MM.1S (cell line): ENCODE measurements around the gene TTC7B.
"Not testable (repeated sequence)": the region's sequence is repeated elsewhere in the genome, so short reads cannot be mapped to it uniquely, and the experiment has no call there.

ENCODE experiments used
- DNase-seq: peaks from one replicate; pipeline ENCODE4 v3.0.0-alpha.2; 2015
- H2AFZ ChIP-seq: fragments of 300-600 bp; sonication (generic); 2 replicates; pipeline ENCODE4 v1.6.0; 2016; ENCODE audit warnings: antibody characterized with exemption, low read length
- H3F3A ChIP-seq: fragments of 300-600 bp; sonication (generic); 2 replicates; pipeline ENCODE4 v1.6.1; 2016; ENCODE audit warnings: mild to moderate bottlenecking, antibody characterized with exemption, low read length, moderate library complexity, mixed read lengths; ENCODE audit not compliant: insufficient read depth
- H3K27ac ChIP-seq: fragments of 300-600 bp; sonication (generic); 2 replicates; pipeline ENCODE4 v1.5.1; 2016; ENCODE audit warnings: mild to moderate bottlenecking, low read length
- H3K27me3 ChIP-seq: fragments of 300-600 bp; sonication (generic); replicated peaks from 2 replicates; pipeline ENCODE4 v1.6.0; 2016; ENCODE audit warnings: low read length; ENCODE audit not compliant: insufficient read depth
- H3K36me3 ChIP-seq: fragments of 300-600 bp; sonication (generic); replicated peaks from 2 replicates; pipeline ENCODE4 v1.6.1; 2016; ENCODE audit warnings: mild to moderate bottlenecking, low read length, mixed read lengths; ENCODE audit not compliant: insufficient read depth
- H3K4me1 ChIP-seq: fragments of 300-600 bp; sonication (generic); 2 replicates; pipeline ENCODE4 v1.6.1; 2016; ENCODE audit warnings: low read length, mixed read lengths
- H3K4me2 ChIP-seq: fragments of 300-600 bp; sonication (generic); 2 replicates; pipeline ENCODE4 v1.6.0; 2016; ENCODE audit warnings: low read depth, low read length
- H3K4me3 ChIP-seq: fragments of 300-600 bp; sonication (generic); 2 replicates; pipeline ENCODE4 v1.5.1; 2016; ENCODE audit warnings: low read length, mixed read lengths
- H3K79me2 ChIP-seq: fragments of 300-600 bp; sonication (generic); 2 replicates; pipeline ENCODE4 v1.6.1; 2016; ENCODE audit warnings: mixed run types, low read length, mixed read lengths
- H3K9ac ChIP-seq: fragments of 300-600 bp; sonication (generic); 2 replicates; pipeline ENCODE4 v1.6.1; 2016; ENCODE audit warnings: low read length, mixed read lengths
- H3K9me2 ChIP-seq: fragments of 300-600 bp; sonication (generic); replicated peaks from 2 replicates; pipeline ENCODE4 v1.6.1; 2016; ENCODE audit warnings: mild to moderate bottlenecking, low read length, mixed read lengths; ENCODE audit not compliant: insufficient read depth
- H3K9me3 ChIP-seq: fragments of 300-600 bp; sonication (generic); replicated peaks from 2 replicates; pipeline ENCODE4 v1.6.1; 2016; ENCODE audit warnings: mild to moderate bottlenecking, low read length, mixed read lengths; ENCODE audit not compliant: insufficient read depth
- H4K20me1 ChIP-seq: fragments of 300-600 bp; sonication (generic); 2 replicates; pipeline ENCODE4 v1.6.1; 2016; ENCODE audit warnings: mild to moderate bottlenecking, low read length, moderate library complexity, mixed read lengths; ENCODE audit not compliant: insufficient read depth
- EZH2 ChIP-seq: fragments of 300-600 bp; sonication (generic); optimal IDR thresholded peaks from 2 replicates; pipeline ENCODE3; 2017; ENCODE audit warnings: low read depth, mild to moderate bottlenecking, antibody characterized with exemption, low read length, mixed read lengths
- EZH2phosphoT487 ChIP-seq: fragments of 300-600 bp; sonication (generic); IDR thresholded peaks from 2 replicates; pipeline ENCODE4 v1.6.1; 2018; ENCODE audit warnings: antibody characterized with exemption, low read length
- TF ChIP-seq, protein P1 (sequence below): fragments of 300-600 bp; sonication (generic); IDR thresholded peaks from 2 replicates; pipeline ENCODE4 v1.5.1; 2016; ENCODE audit warnings: antibody characterized with exemption, low read length, mixed read lengths

TTC7B gene

DNA sequence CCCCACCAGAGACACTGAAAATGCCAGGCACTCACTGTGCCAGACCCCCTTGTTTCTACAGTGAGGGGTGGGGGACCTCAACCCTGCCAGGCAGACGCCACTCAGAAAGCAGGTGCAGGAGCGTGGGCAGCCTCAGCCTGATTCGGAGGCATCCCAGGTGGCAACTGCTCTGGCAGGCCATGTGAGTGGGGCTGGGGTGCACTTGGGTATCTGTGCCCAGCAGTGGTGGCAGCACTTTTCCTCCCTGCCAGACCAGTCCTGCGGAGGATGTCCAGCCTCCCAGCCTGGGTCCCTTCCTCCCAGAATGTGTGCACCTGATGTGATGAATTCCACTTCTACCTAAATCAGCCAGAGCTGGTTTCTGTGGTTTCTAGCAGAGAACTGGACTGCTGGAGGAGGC, 13.4 kb upstream of the TTC7B start:
- no peak for TF ChIP-seq EZH2phosphoT487
- no peak for TF ChIP-seq EZH2
- TF ChIP-seq, protein P1, sequence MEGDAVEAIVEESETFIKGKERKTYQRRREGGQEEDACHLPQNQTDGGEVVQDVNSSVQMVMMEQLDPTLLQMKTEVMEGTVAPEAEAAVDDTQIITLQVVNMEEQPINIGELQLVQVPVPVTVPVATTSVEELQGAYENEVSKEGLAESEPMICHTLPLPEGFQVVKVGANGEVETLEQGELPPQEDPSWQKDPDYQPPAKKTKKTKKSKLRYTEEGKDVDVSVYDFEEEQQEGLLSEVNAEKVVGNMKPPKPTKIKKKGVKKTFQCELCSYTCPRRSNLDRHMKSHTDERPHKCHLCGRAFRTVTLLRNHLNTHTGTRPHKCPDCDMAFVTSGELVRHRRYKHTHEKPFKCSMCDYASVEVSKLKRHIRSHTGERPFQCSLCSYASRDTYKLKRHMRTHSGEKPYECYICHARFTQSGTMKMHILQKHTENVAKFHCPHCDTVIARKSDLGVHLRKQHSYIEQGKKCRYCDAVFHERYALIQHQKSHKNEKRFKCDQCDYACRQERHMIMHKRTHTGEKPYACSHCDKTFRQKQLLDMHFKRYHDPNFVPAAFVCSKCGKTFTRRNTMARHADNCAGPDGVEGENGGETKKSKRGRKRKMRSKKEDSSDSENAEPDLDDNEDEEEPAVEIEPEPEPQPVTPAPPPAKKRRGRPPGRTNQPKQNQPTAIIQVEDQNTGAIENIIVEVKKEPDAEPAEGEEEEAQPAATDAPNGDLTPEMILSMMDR = no peak
- Histone ChIP-seq H3K9me3 (no peaks in the 10 kb centered on the region), H3K4me2 (peak overlapping the region; percentile 95; the same call in 1 of the 2 replicates), H3K36me3 (no peaks in the 10 kb centered on the region), H3F3A (peaks cover 17% of the 10 kb centered on the region), H3K27ac (peak overlapping the region; percentile 100), H3K4me1 (peaks cover 15% of the 10 kb centered on the region), H4K20me1 (no peaks in the 10 kb centered on the region), H3K4me3 (no peak overlapping the region), H3K9ac (peak overlapping the region; percentile 53; the same call in 1 of the 2 replicates), H3K27me3 (no peaks in the 10 kb centered on the region), H3K79me2 (no peaks in the 10 kb centered on the region), H2AFZ (no peak overlapping the region), H3K9me2 (no peaks in the 10 kb centered on the region)
- peak; percentile 8 for DNase-seq

DNA sequence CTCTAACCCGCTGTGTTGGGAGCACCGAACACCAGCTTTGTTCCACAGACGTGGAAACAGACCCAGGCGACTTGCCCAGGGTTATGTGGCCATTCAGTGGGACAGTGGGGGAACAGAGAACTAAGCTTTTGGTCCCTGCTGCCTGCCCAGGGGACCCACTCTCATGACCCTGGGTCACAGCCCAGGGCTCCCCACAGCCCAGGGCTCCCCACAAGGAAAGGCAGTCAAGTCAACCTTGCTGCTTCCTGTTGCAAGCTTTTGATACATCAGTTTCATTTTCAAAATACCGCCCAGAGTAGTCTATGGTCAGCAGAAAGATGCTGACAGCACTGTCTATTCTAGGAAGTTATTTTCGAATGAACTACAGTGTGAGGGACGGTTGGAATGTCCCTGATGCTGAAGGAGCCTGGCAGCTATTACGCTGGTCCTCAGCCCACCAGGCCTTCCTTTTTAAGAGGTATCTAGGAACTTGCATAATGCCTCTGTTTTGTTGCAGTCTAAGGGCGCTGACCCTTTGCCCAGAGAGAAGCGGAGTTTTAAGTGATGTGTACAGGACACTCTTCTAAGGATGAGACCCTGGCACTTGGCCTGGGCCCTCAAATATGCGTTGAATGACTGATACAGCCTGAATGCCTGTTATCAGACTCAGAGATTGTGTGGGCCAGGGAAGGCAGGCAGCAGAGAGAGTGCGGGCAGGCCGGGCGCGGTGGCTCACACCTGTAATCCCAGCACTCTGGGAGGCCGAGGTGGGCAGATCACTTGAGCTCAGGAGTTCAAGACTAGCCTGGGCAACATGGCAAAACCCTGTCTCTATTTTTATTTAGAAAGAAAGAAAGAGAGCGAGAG, 12.6 kb upstream of the TTC7B start:
- Histone ChIP-seq H4K20me1 (no peaks in the 10 kb centered on the region), H3K4me1 (peaks cover 15% of the 10 kb centered on the region), H3K4me3 (peak overlapping the region; percentile 53), H3K79me2 (no peaks in the 10 kb centered on the region), H3K9me2 (no peaks in the 10 kb centered on the region), H3K9me3 (no peaks in the 10 kb centered on the region), H3K9ac (peak overlapping the region; percentile 92), H3K36me3 (no peaks in the 10 kb centered on the region), H3K27me3 (no peaks in the 10 kb centered on the region), H3K27ac (peak overlapping the region; percentile 100), H2AFZ (0 out of 2 replicates have a peak overlapping the region, but pooled peaks have one; percentile 5), H3K4me2 (peak overlapping the region; percentile 95), H3F3A (peaks cover 17% of the 10 kb centered on the region)
- DNase-seq = peak; percentile 91
- TF ChIP-seq, protein P1 = no peak
- no peak for TF ChIP-seq EZH2phosphoT487
- TF ChIP-seq EZH2 = no peak

DNA sequence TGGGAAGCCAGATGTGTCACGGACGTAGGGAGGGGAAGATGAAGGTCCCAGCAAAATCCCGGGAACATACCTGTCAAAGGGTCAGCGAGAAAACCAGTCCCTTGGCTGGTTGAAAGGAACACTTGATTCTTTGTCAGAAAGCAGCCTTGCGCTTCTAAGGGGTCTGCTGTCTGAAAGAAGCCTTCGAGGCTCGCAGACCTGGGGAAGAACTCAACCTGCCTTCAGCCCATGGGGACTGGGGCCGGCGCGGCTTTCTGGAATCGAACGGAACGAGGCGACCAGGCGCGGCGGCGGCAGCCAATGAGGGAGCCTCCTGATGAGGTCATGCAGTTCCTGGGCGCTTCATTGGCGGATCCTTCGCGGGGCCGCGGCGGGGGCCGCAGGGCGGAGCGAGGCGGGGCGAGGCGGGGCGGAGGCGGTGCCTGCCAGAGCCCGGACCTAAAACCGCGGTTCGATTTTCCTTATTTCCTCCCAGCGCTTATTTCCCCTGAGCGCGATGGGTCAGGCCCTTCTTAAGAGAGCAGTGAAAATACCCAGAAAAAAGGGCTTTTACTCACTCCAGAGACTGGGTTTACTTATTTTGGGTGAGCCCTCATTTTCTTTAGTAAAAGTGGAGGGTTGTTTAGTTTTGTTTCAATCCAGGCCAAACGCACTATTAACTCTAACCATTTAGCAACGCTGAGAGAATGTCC, 11.8 kb upstream of the TTC7B start:
- H3K27ac ChIP-seq = peak overlapping the region; percentile 100
- TF ChIP-seq EZH2phosphoT487 (no peak), EZH2 (no peak)
- TF ChIP-seq, protein P1 = no peak

DNA sequence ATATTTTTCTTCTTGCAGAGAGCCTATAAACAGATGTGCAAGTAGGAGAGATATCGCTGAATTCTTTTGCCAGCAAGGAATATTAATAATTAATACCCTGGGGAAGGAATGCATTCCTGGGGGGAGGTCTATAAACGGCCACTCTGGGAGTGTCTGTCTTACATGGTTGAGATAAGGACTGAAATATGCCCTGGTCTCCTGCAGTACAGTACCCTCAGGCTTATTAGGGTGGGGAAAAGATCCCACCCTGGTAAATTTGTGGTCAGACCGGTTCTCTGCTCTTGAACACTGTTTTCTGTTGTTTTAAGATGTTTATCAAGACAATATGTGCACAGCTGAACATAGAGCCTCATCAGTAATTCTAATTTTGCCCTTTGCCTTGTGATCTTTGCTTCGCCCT, 7.3 kb upstream of the TTC7B start:
- H3K27me3 ChIP-seq, H3K4me2 ChIP-seq, H3F3A ChIP-seq, H3K4me3 ChIP-seq, H4K20me1 ChIP-seq, H3K9me2 ChIP-seq, H2AFZ ChIP-seq, H3K9me3 ChIP-seq, DNase-seq, H3K27ac ChIP-seq, H3K79me2 ChIP-seq, H3K9ac ChIP-seq, H3K36me3 ChIP-seq: not testable (repeated sequence)
- H3K4me1 ChIP-seq = peaks cover 15% of the 10 kb centered on the region

More for the DNA sequence above, 11.8 kb upstream of the TTC7B start:
- no peaks in the 10 kb centered on the region for H3K9me3 ChIP-seq
- no peaks in the 10 kb centered on the region for H4K20me1 ChIP-seq
- H3K79me2 ChIP-seq = no peaks in the 10 kb centered on the region
- peaks cover 17% of the 10 kb centered on the region for H3F3A ChIP-seq
- H3K36me3 ChIP-seq = no peaks in the 10 kb centered on the region
- no peaks in the 10 kb centered on the region for H3K9me2 ChIP-seq
- no peaks in the 10 kb centered on the region for H3K27me3 ChIP-seq
- H2AFZ ChIP-seq = peak overlapping the region; percentile 53; the same call in 1 of the 2 replicates
- DNase-seq = peak; percentile 84
- H3K4me3 ChIP-seq = peak overlapping the region; percentile 67
- H3K4me1 ChIP-seq = peaks cover 15% of the 10 kb centered on the region
- peak overlapping the region; percentile 92 for H3K9ac ChIP-seq
- peak overlapping the region; percentile 95 for H3K4me2 ChIP-seq
